ENCODE results near the gene ABCA13. TPM values are rescaled to one million over a fixed set of nuclear protein-coding genes. Genes with fewer than 3 reads are reported as not detected.

Gene ABCA13
- total and polyA plus RNA-seq, 2 of the 4 experiments (the other 2 are of a cell fraction): under 0.01 to 0.07 TPM

DNA sequence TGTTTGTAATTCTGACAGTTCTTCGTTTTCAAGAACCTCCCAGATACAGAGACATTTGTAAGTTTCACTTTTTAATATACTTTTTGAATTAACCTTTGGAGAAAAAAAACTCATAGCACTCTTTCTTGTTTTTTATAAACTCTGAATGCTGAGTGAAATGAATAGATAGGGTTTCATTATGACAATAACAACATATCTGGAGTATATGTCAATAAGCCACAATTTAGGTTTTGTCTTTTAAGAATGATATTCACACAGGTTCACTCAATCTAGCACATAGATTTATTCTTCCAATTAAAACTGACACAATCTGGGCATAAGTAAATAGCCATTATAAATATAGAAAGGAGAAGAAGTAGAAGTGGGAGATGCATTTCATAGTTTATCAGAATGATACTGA, 21.7 kb downstream of the ABCA13 start:
- Histone ChIP-seq H3K4me3 (ENCODE audit: insufficient read depth, low read depth, low read length) (no peak overlapping the region), H3K4me1 (ENCODE audit: control insufficient read depth, insufficient read depth, low read length) (no peaks in the 10 kb centered on the region), H3K4ac (ENCODE audit: low read depth, low read length) (no peak overlapping the region), H4K91ac (ENCODE audit: insufficient read depth, low read depth, low read length) (no peak overlapping the region), H3K14ac (replicated peaks; ENCODE audit: low read depth, low read length) (no peak overlapping the region), H2AK5ac (ENCODE audit: low read depth, low read length) (no peak overlapping the region), H2AFZ (replicated peaks; ENCODE audit: low read length, poor library complexity) (no peak overlapping the region), H2BK20ac (ENCODE audit: low read depth, low read length) (no peak overlapping the region), H2BK15ac (ENCODE audit: low read depth, low read length) (no peak overlapping the region), H2BK120ac (ENCODE audit: low read depth, low read length) (no peak overlapping the region), H3K4me2 (ENCODE audit: low read depth, low read length) (no peak overlapping the region), H2AK9ac (replicated peaks; ENCODE audit: low read depth, low read length, poor library complexity) (no peak overlapping the region), H3K23ac (ENCODE audit: low read depth, low read length) (no peak overlapping the region), H3K9me1 (ENCODE audit: insufficient read depth, low read length) (no peaks in the 10 kb centered on the region), H4K5ac (ENCODE audit: low read depth, low read length) (no peak overlapping the region), H4K8ac (ENCODE audit: low read depth in 2 of 2, low read length in 2 of 2) (no peak overlapping the region), H3K9me3 (ENCODE audit: control insufficient read depth, insufficient read depth, low read length) (peaks cover 3% of the 10 kb centered on the region; the same call in 1 of the 2 replicates), H3K36me3 (ENCODE audit: control insufficient read depth, insufficient read depth, low read length) (no peaks in the 10 kb centered on the region), H3K79me1 (ENCODE audit: low read depth in 1 of 2, low read length in 2 of 2) (no peaks in the 10 kb centered on the region), H3K27ac (ENCODE audit: insufficient read depth, low read length) (no peak overlapping the region), H2BK5ac (ENCODE audit: low read depth, low read length, poor library complexity, severe bottlenecking) (no peak overlapping the region), H3K9ac (ENCODE audit: low read depth, low read length) (no peak overlapping the region), H4K20me1 (ENCODE audit: insufficient read depth, low read length) (no peaks in the 10 kb centered on the region), H3K18ac (ENCODE audit: low read depth, low read length) (no peak overlapping the region), H3K27me3 (ENCODE audit: control insufficient read depth, insufficient read depth, low read length) (peaks cover 2% of the 10 kb centered on the region), H3K56ac (ENCODE audit: extremely low read depth, insufficient read depth, low read length) (no peak overlapping the region)
- dilution Hi-C loops (cut with HindIII; ENCODE audit: low sequenced_read_pairs, unreplicated experiment): no loop called here
- POLR2A ChIA-PET (ENCODE audit: unreplicated experiment): no interaction called here
- WGBS, 2 experiments (ENCODE audit: extremely low coverage in 2 of 2, insufficient read length in 1 of 2): no CpG with 5 or more reads among the region's 1 CpG
- TF ChIP-seq CHD1 (IDR thresholded peaks at IDR 0.05; ENCODE audit: low read depth, low read length): no peak
- TF ChIP-seq RCOR1 (IDR thresholded peaks at IDR 0.05; ENCODE audit: insufficient replicate concordance, low read length): no peak
- TF ChIP-seq SMC3 (IDR thresholded peaks at IDR 0.05; ENCODE audit: low read depth, low read length): no peak
- no peak for TF ChIP-seq BHLHE40 (IDR thresholded peaks at IDR 0.05; ENCODE audit: low read depth, low read length)
- TF ChIP-seq, protein P1, sequence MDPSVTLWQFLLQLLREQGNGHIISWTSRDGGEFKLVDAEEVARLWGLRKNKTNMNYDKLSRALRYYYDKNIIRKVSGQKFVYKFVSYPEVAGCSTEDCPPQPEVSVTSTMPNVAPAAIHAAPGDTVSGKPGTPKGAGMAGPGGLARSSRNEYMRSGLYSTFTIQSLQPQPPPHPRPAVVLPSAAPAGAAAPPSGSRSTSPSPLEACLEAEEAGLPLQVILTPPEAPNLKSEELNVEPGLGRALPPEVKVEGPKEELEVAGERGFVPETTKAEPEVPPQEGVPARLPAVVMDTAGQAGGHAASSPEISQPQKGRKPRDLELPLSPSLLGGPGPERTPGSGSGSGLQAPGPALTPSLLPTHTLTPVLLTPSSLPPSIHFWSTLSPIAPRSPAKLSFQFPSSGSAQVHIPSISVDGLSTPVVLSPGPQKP (IDR thresholded peaks at IDR 0.05; ENCODE audit: borderline replicate concordance, low read depth, low read length): no peak
- TF ChIP-seq FOS (IDR thresholded peaks at IDR 0.05; ENCODE audit: low read depth, low read length): no peak
- DNase-seq (no peak), ATAC-seq (ENCODE audit: low read depth) (no peak)
- intact Hi-C loops (cut with micrococcal nuclease): no loop called here
- CTCF ChIA-PET: no interaction called here
- no TSS peak for BruUV-seq (replicated peaks)
- in situ Hi-C loops (cut with MboI; ENCODE audit: low sequenced_read_pairs): no loop called here
